Vagina (tissue), 2 donors: ENCODE measurements around the gene FOXRED2. TPM values are rescaled to one million over a fixed set of nuclear protein-coding genes. Genes with fewer than 3 reads are reported as not detected.

ENCODE experiments used
- DNase-seq, 2 donors: peaks; one replicate each; pipeline ENCODE4 v3.0.0-alpha.2; 2017; ENCODE audit errors: extremely low spot score in 2 of 2
- H3K27ac ChIP-seq: fragments of 200-600 bp; sonication (generic); one replicate; pipeline ENCODE4 v1.5.1; 2019
- H3K27me3 ChIP-seq: fragments of 200-600 bp; sonication (generic); one replicate; pipeline ENCODE4 v1.5.1; 2019
- H3K36me3 ChIP-seq, 2 donors: fragments of 200-600 bp; sonication (generic); one replicate each; pipeline ENCODE4 v1.5.1; 2017 to 2019
- H3K4me1 ChIP-seq: fragments of 200-600 bp; sonication (generic); one replicate; pipeline ENCODE4 v1.5.1; 2019
- H3K4me3 ChIP-seq, 2 donors: fragments of 200-600 bp; sonication (generic); 1 replicate in 1 of 2; 2 replicates in 1 of 2; pipeline ENCODE4 v1.5.1; 2016 to 2019
- H3K9me3 ChIP-seq: fragments of 200-600 bp; sonication (generic); one replicate; pipeline ENCODE4 v1.5.1; 2019
- CTCF ChIP-seq, 3 experiments: fragments of 450-650 bp in 2 of 3; fragments of 200-600 bp in 1 of 3; sonication (generic) in 1 of 3; IDR thresholded peaks; one replicate each; pipeline ENCODE4 v1.5.1; 2017 to 2019; ENCODE audit warnings: antibody characterized with exemption in 3 of 3, mild to moderate bottlenecking in 2 of 3, moderate library complexity in 2 of 3
- POLR2A ChIP-seq, 2 donors: fragments of 450-650 bp; IDR thresholded peaks; one replicate each; pipeline ENCODE4 v1.6.1; 2017; ENCODE audit warnings: antibody characterized with exemption in 2 of 2, mild to moderate bottlenecking in 2 of 2, moderate library complexity in 2 of 2
- POLR2AphosphoS5 ChIP-seq, 2 donors: sonication (generic); formaldehyde crosslinking; IDR thresholded peaks; one replicate each; pipeline ENCODE4 v1.9.0; 2017; ENCODE audit warnings: antibody characterized with exemption in 2 of 2, mild to moderate bottlenecking in 2 of 2, low read depth in 1 of 2; ENCODE audit not compliant: insufficient read depth in 1 of 2
- intact Hi-C: fragments of 100-400 bp; cut with DNase I; formaldehyde crosslinking; loops from one replicate; pipeline ENCODE4 v1.15.1; 2023
- small RNA-seq: library from RNA; depleted of rRNA; stranded (forward); fragments of <200 nt; gene quantifications from one replicate; pipeline ENCODE3, GENCODE V24; 2016
- total RNA-seq: library from RNA; depleted of rRNA; stranded (reverse); fragments of >200 nt; gene quantifications from one replicate; pipeline ENCODE4 v1.2.3, GENCODE V29; 2016

FOXRED2 gene
- total RNA-seq, 1 donor from 2014 or later, result 3.7 TPM

- H3K4me1 ChIP-seq, result peaks cover 21% of the 10 kb centered on the region
- H3K4me3 ChIP-seq, result no peak overlapping the region
- intact Hi-C loops, result no loop called here
- H3K36me3 ChIP-seq, result no peaks in the 10 kb centered on the region
- H3K27me3 ChIP-seq, result no peaks in the 10 kb centered on the region
- no peak for DNase-seq
- H3K9me3 ChIP-seq, result no peaks in the 10 kb centered on the region
- TF ChIP-seq POLR2A (IDR thresholded peaks at IDR 0.05), result no peak
- no peak for TF ChIP-seq POLR2AphosphoS5 (IDR thresholded peaks at IDR 0.05; ENCODE audit: insufficient read depth in 1 of 2, low read depth in 1 of 2)
- no peak for TF ChIP-seq CTCF (IDR thresholded peaks at IDR 0.05)
- H3K27ac ChIP-seq, result peak overlapping the region; percentile 11
Measured at GRCh38 chr22:36442506-36443197, 64.2 kb downstream of the FOXRED2 start.

- TF ChIP-seq CTCF (IDR thresholded peaks at IDR 0.05) (no peak), POLR2A (IDR thresholded peaks at IDR 0.05) (no peak), POLR2AphosphoS5 (IDR thresholded peaks at IDR 0.05; ENCODE audit: insufficient read depth in 1 of 2, low read depth in 1 of 2) (no peak)
- Histone ChIP-seq H3K4me1 (peaks cover 27% of the 10 kb centered on the region), H3K4me3 (no peak overlapping the region), H3K27me3 (no peaks in the 10 kb centered on the region), H3K36me3 (no peaks in the 10 kb centered on the region), H3K27ac (peak overlapping the region; percentile 69), H3K9me3 (no peaks in the 10 kb centered on the region)
- DNase-seq, result no peak
- intact Hi-C loops, result no loop called here
Measured at GRCh38 chr22:36440429-36441002, 66.3 kb downstream of the FOXRED2 start.

- TF ChIP-seq CTCF (IDR thresholded peaks at IDR 0.05) (no peak), POLR2AphosphoS5 (IDR thresholded peaks at IDR 0.05; ENCODE audit: insufficient read depth in 1 of 2, low read depth in 1 of 2) (peak; percentile 68 to 83), POLR2A (IDR thresholded peaks at IDR 0.05) (no peak)
- Histone ChIP-seq H3K4me3 (no peak overlapping the region), H3K4me1 (peaks cover 31% of the 10 kb centered on the region), H3K36me3 (no peaks in the 10 kb centered on the region), H3K9me3 (no peaks in the 10 kb centered on the region), H3K27ac (peak overlapping the region; percentile 69), H3K27me3 (no peaks in the 10 kb centered on the region)
- no peak for DNase-seq
- intact Hi-C loops, result no loop called here
Measured at GRCh38 chr22:36439481-36440271, 67.2 kb downstream of the FOXRED2 start.

Small RNA genes within 50 kb of the gene (small RNA-seq; reads per million reads assigned to genes)
- gene RF00019, result not detected

Other genes starting within 250 kb of the FOXRED2 start
- 333 TPM for gene MYH9, start 119.1 kb downstream of the FOXRED2 start, total RNA-seq
- 46.9 TPM for gene TXN2, start 25.4 kb downstream of the FOXRED2 start, total RNA-seq
- 266 TPM for gene EIF3D, start 22.1 kb upstream of the FOXRED2 start, total RNA-seq
- gene CACNG2, start 196.7 kb upstream of the FOXRED2 start, total RNA-seq, result not detected